ENCODE measurements around the gene TNFAIP3. TPM values are rescaled to one million over a fixed set of nuclear protein-coding genes. Genes with fewer than 3 reads are reported as not detected.
"Not testable (repeated sequence)": the region's sequence is repeated elsewhere in the genome, so short reads cannot be mapped to it uniquely, and the experiment has no call there.

The TNFAIP3 gene
- total and polyA plus RNA-seq, 2 of the 8 experiments (the other 6 are each of a cell fraction or from before 2014, with no cell fraction given), result 1.6 to 2.0 TPM

DNA sequence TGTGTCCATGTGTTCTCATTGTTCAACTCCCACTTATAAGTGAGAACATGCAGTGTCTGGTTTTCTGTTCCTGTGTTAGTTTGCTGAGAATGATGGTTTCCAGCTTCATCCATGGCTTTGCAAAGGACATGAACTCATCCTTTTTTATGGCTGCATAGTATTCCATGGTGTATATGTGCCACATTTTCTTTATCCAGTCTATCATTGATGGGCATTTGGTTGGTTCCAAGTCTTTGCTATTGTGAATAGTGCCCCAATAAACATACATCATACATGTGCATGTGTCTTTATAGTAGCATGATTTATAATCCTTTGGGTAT, 17.8 kb downstream of the TNFAIP3 start:
- H3K27me3 ChIP-seq (replicated peaks in 1 of 4; ENCODE audit: control insufficient read depth in 3 of 4, extremely low read depth in 1 of 4, insufficient read depth in 3 of 4, low read length in 3 of 4); H3K36me3 ChIP-seq (ENCODE audit: control insufficient read depth in 2 of 4, insufficient read depth in 4 of 4, low read length in 3 of 4); H2BK15ac ChIP-seq (ENCODE audit: low read length); H4K20me1 ChIP-seq (replicated peaks in 1 of 2; ENCODE audit: control insufficient read depth in 1 of 2, insufficient read depth in 2 of 2, low read length in 2 of 2); H3K79me2 ChIP-seq (ENCODE audit: control insufficient read depth in 1 of 2, insufficient read depth in 2 of 2, low read length in 2 of 2); H2AFZ ChIP-seq (ENCODE audit: low read length); H3K23ac ChIP-seq (ENCODE audit: insufficient read length); H4K5ac ChIP-seq (ENCODE audit: insufficient read length, low read depth, low read length); H3K56ac ChIP-seq (replicated peaks; ENCODE audit: insufficient read length, low read depth, low read length); DNase-seq (ENCODE audit: low read depth in 1 of 2, low spot score in 2 of 2); H3K14ac ChIP-seq (ENCODE audit: insufficient read length); POLR2A ChIA-PET (ENCODE audit: partially characterized antibody); H3K9me3 ChIP-seq (ENCODE audit: insufficient read depth in 2 of 2, low read depth in 1 of 2, low read length in 1 of 2); H3K79me1 ChIP-seq (ENCODE audit: low read depth, low read length); H3K18ac ChIP-seq (ENCODE audit: extremely low read depth, low read length); H2BK5ac ChIP-seq (ENCODE audit: low read depth, low read length); H2AK5ac ChIP-seq (ENCODE audit: low read depth, low read length); H3K27ac ChIP-seq (ENCODE audit: low read depth, low read length); H3K4me2 ChIP-seq (ENCODE audit: insufficient read depth in 1 of 2, low read depth in 2 of 2, low read length in 2 of 2); H3K9ac ChIP-seq (replicated peaks in 1 of 4; ENCODE audit: extremely low read depth in 1 of 4, low read depth in 3 of 4, low read length in 3 of 4); H4K91ac ChIP-seq (replicated peaks; ENCODE audit: insufficient read length, low read length); H2BK20ac ChIP-seq (ENCODE audit: low read length); CTCF ChIA-PET (ENCODE audit: partially characterized antibody); H2BK12ac ChIP-seq (ENCODE audit: low read depth, low read length); FAIRE-seq; H3K4ac ChIP-seq (replicated peaks; ENCODE audit: insufficient read length, low read depth, low read length); H4K8ac ChIP-seq (ENCODE audit: extremely low read depth, insufficient read depth, low read length); H2BK120ac ChIP-seq (replicated peaks; ENCODE audit: low read depth, low read length); H3K4me1 ChIP-seq (replicated peaks in 1 of 4; ENCODE audit: control insufficient read depth in 3 of 4, insufficient read depth in 4 of 4, low read length in 3 of 4); H3K4me3 ChIP-seq (ENCODE audit: extremely low read depth in 1 of 4, insufficient read depth in 2 of 4, low read depth in 3 of 4, low read length in 4 of 4); H3K23me2 ChIP-seq (ENCODE audit: low read depth, low read length): not testable (repeated sequence)

GRCh38 chr6:137886226-137886625, 19.2 kb downstream of the TNFAIP3 start:
- H3K36me3 ChIP-seq (ENCODE audit: control insufficient read depth in 2 of 4, insufficient read depth in 4 of 4, low read length in 3 of 4); H2AK5ac ChIP-seq (ENCODE audit: low read depth, low read length); H2BK120ac ChIP-seq (replicated peaks; ENCODE audit: low read depth, low read length); DNase-seq (ENCODE audit: low read depth in 1 of 2, low spot score in 2 of 2); H3K9ac ChIP-seq (replicated peaks in 1 of 4; ENCODE audit: extremely low read depth in 1 of 4, low read depth in 3 of 4, low read length in 3 of 4); POLR2A ChIA-PET (ENCODE audit: partially characterized antibody); H3K23me2 ChIP-seq (ENCODE audit: low read depth, low read length); H3K18ac ChIP-seq (ENCODE audit: extremely low read depth, low read length); H2BK5ac ChIP-seq (ENCODE audit: low read depth, low read length); H3K79me2 ChIP-seq (ENCODE audit: control insufficient read depth in 1 of 2, insufficient read depth in 2 of 2, low read length in 2 of 2); H3K14ac ChIP-seq (ENCODE audit: insufficient read length); H2AFZ ChIP-seq (ENCODE audit: low read length); FAIRE-seq; H3K23ac ChIP-seq (ENCODE audit: insufficient read length); CTCF ChIA-PET (ENCODE audit: partially characterized antibody); H3K4ac ChIP-seq (replicated peaks; ENCODE audit: insufficient read length, low read depth, low read length); H3K56ac ChIP-seq (replicated peaks; ENCODE audit: insufficient read length, low read depth, low read length); H4K20me1 ChIP-seq (replicated peaks in 1 of 2; ENCODE audit: control insufficient read depth in 1 of 2, insufficient read depth in 2 of 2, low read length in 2 of 2); H4K91ac ChIP-seq (replicated peaks; ENCODE audit: insufficient read length, low read length); H2BK12ac ChIP-seq (ENCODE audit: low read depth, low read length); H3K79me1 ChIP-seq (ENCODE audit: low read depth, low read length); H3K4me2 ChIP-seq (ENCODE audit: insufficient read depth in 1 of 2, low read depth in 2 of 2, low read length in 2 of 2); H4K5ac ChIP-seq (ENCODE audit: insufficient read length, low read depth, low read length); H3K4me1 ChIP-seq (replicated peaks in 1 of 4; ENCODE audit: control insufficient read depth in 3 of 4, insufficient read depth in 4 of 4, low read length in 3 of 4); H3K4me3 ChIP-seq (ENCODE audit: extremely low read depth in 1 of 4, insufficient read depth in 2 of 4, low read depth in 3 of 4, low read length in 4 of 4); H3K27me3 ChIP-seq (replicated peaks in 1 of 4; ENCODE audit: control insufficient read depth in 3 of 4, extremely low read depth in 1 of 4, insufficient read depth in 3 of 4, low read length in 3 of 4); H3K27ac ChIP-seq (ENCODE audit: low read depth, low read length); H2BK15ac ChIP-seq (ENCODE audit: low read length); H3K9me3 ChIP-seq (ENCODE audit: insufficient read depth in 2 of 2, low read depth in 1 of 2, low read length in 1 of 2); H4K8ac ChIP-seq (ENCODE audit: extremely low read depth, insufficient read depth, low read length); H2BK20ac ChIP-seq (ENCODE audit: low read length): not testable (repeated sequence)
- WGBS, 2 experiments (ENCODE audit: extremely low coverage in 1 of 2, insufficient coverage in 1 of 2, insufficient read length in 1 of 2, insufficient replicate concordance in 2 of 2, low coverage in 1 of 2, low lambda C conversion rate in 2 of 2, missing lambda C conversion rate in 1 of 2), result 99% methylated on average over 3 of the region's 3 CpGs; no CpG with 5 or more reads in 1 of the 2 experiments
